ENCODE results near the gene MAPK10. TPM values are rescaled to one million over a fixed set of nuclear protein-coding genes. Genes with fewer than 3 reads are reported as not detected.
"Not testable (repeated sequence)": the region's sequence is repeated elsewhere in the genome, so short reads cannot be mapped to it uniquely, and the experiment has no call there.

The MAPK10 gene
- polyA plus RNA-seq, 5 donors, result 29.9 to 51.3 (median 30.9) TPM

GRCh38 chr4:86043755-86044592 lies 315.9 kb downstream of the MAPK10 start:
- DNase-seq, result peak; percentile 51 to 55

- DNase-seq, result no peak
Observed at GRCh38 chr4:86038037-86038436, 321.8 kb downstream of the MAPK10 start.

- DNase-seq, result no peak
Observed at GRCh38 chr4:86036736-86037135, 323.1 kb downstream of the MAPK10 start.

GRCh38 chr4:86035688-86036087 lies 324.2 kb downstream of the MAPK10 start:
- DNase-seq, result no peak

GRCh38 chr4:86034616-86035015 lies 325.2 kb downstream of the MAPK10 start:
- DNase-seq, result no peak

- peak; percentile 33 to 43 for DNase-seq
Observed at GRCh38 chr4:86033171-86033570, 326.7 kb downstream of the MAPK10 start.

- DNase-seq, result peak; percentile 31 to 33
Observed at GRCh38 chr4:86032476-86033022, 327.3 kb downstream of the MAPK10 start.

GRCh38 chr4:86031927-86032326 lies 327.9 kb downstream of the MAPK10 start:
- no peak for DNase-seq

GRCh38 chr4:86026720-86027119 lies 333.1 kb downstream of the MAPK10 start:
- DNase-seq, result no peak

- DNase-seq, result not testable (repeated sequence)
Observed at GRCh38 chr4:86021671-86022070, 338.2 kb downstream of the MAPK10 start.

GRCh38 chr4:86019906-86020305 lies 339.9 kb downstream of the MAPK10 start:
- no peak for DNase-seq

GRCh38 chr4:86019362-86019761 lies 340.5 kb downstream of the MAPK10 start:
- no peak for DNase-seq

- DNase-seq, result no peak
Observed at GRCh38 chr4:86015412-86016350, 344.2 kb downstream of the MAPK10 start.

GRCh38 chr4:86014599-86014998 lies 345.3 kb downstream of the MAPK10 start:
- DNase-seq, result no peak

- DNase-seq, result no peak
Observed at GRCh38 chr4:86013621-86014020, 346.2 kb downstream of the MAPK10 start.

- no peak for DNase-seq
Observed at GRCh38 chr4:86011117-86011516, 348.7 kb downstream of the MAPK10 start.

- no peak for DNase-seq
Observed at GRCh38 chr4:86007042-86007441, 352.8 kb downstream of the MAPK10 start.

- DNase-seq, result peak; percentile 6 to 13
Observed at GRCh38 chr4:86006057-86006456, 353.8 kb downstream of the MAPK10 start.

GRCh38 chr4:86004030-86004429 lies 355.8 kb downstream of the MAPK10 start:
- no peak for DNase-seq

GRCh38 chr4:86001591-86001990 lies 358.3 kb downstream of the MAPK10 start:
- DNase-seq, result no peak

- no peak for DNase-seq
Observed at GRCh38 chr4:85995361-85995760, 364.5 kb downstream of the MAPK10 start.

GRCh38 chr4:85994576-85994975 lies 365.3 kb downstream of the MAPK10 start:
- no peak for DNase-seq
